Measurements from ENCODE around the gene CD200R1.

The CD200R1 gene

GRCh38 chr3:112894258-112894657 lies 80.6 kb downstream of the CD200R1 start:
- no peaks in the 10 kb centered on the region for H3K4me1 Mint-ChIP-seq
- CTCF ChIA-PET, result no interaction called here
- no peaks in the 10 kb centered on the region for H3K9me3 Mint-ChIP-seq
- H3K27me3 Mint-ChIP-seq, result no peaks in the 10 kb centered on the region
- no peak overlapping the region for H3K4me3 Mint-ChIP-seq
- no peak overlapping the region for H3K27ac Mint-ChIP-seq
- no peak for DNase-seq
- no peaks in the 10 kb centered on the region for H3K36me3 Mint-ChIP-seq

- no peaks in the 10 kb centered on the region for H3K4me1 Mint-ChIP-seq
- peaks cover 7% of the 10 kb centered on the region for H3K27me3 Mint-ChIP-seq
- H3K36me3 Mint-ChIP-seq, result no peaks in the 10 kb centered on the region
- DNase-seq, result no peak
- H3K27ac Mint-ChIP-seq, result no peak overlapping the region
- CTCF ChIA-PET, result no interaction called here
- H3K4me3 Mint-ChIP-seq, result no peak overlapping the region
- H3K9me3 Mint-ChIP-seq, result no peaks in the 10 kb centered on the region
Observed at GRCh38 chr3:112889357-112889756, 85.5 kb downstream of the CD200R1 start.

GRCh38 chr3:112888381-112889085 lies 86.4 kb downstream of the CD200R1 start:
- Mint-ChIP-seq H3K4me1 (no peaks in the 10 kb centered on the region), H3K9me3 (no peaks in the 10 kb centered on the region), H3K27ac (no peak overlapping the region), H3K36me3 (no peaks in the 10 kb centered on the region), H3K27me3 (peaks cover 7% of the 10 kb centered on the region), H3K4me3 (no peak overlapping the region)
- CTCF ChIA-PET, result no interaction called here
- DNase-seq, result no peak

- no peak for DNase-seq
- H3K27me3 Mint-ChIP-seq, result peaks cover 7% of the 10 kb centered on the region
- no peaks in the 10 kb centered on the region for H3K4me1 Mint-ChIP-seq
- H3K9me3 Mint-ChIP-seq, result no peaks in the 10 kb centered on the region
- H3K27ac Mint-ChIP-seq, result no peak overlapping the region
- CTCF ChIA-PET, result no interaction called here
- H3K4me3 Mint-ChIP-seq, result no peak overlapping the region
- no peaks in the 10 kb centered on the region for H3K36me3 Mint-ChIP-seq
Observed at GRCh38 chr3:112884678-112885290, 90.1 kb downstream of the CD200R1 start.

- H3K9me3 Mint-ChIP-seq, result no peaks in the 10 kb centered on the region
- DNase-seq, result no peak
- peaks cover 7% of the 10 kb centered on the region for H3K27me3 Mint-ChIP-seq
- CTCF ChIA-PET, result no interaction called here
- no peak overlapping the region for H3K27ac Mint-ChIP-seq
- H3K4me3 Mint-ChIP-seq, result no peak overlapping the region
- no peaks in the 10 kb centered on the region for H3K4me1 Mint-ChIP-seq
- H3K36me3 Mint-ChIP-seq, result no peaks in the 10 kb centered on the region
Observed at GRCh38 chr3:112881891-112882290, 93.0 kb downstream of the CD200R1 start.

- no peak for DNase-seq
- CTCF ChIA-PET, result no interaction called here
- Mint-ChIP-seq H3K36me3 (no peaks in the 10 kb centered on the region), H3K4me3 (no peak overlapping the region), H3K27me3 (no peaks in the 10 kb centered on the region), H3K4me1 (no peaks in the 10 kb centered on the region), H3K9me3 (peaks cover 5% of the 10 kb centered on the region), H3K27ac (no peak overlapping the region)
Observed at GRCh38 chr3:112875561-112875960, 99.3 kb downstream of the CD200R1 start.

- H3K27ac Mint-ChIP-seq, result no peak overlapping the region
- no peak for DNase-seq
- no peaks in the 10 kb centered on the region for H3K4me1 Mint-ChIP-seq
- CTCF ChIA-PET, result no interaction called here
- H3K9me3 Mint-ChIP-seq, result peaks cover 14% of the 10 kb centered on the region
- peaks cover 4% of the 10 kb centered on the region for H3K36me3 Mint-ChIP-seq
- no peaks in the 10 kb centered on the region for H3K27me3 Mint-ChIP-seq
- no peak overlapping the region for H3K4me3 Mint-ChIP-seq
Observed at GRCh38 chr3:112874725-112875124, 100.2 kb downstream of the CD200R1 start.

- H3K27ac Mint-ChIP-seq, result no peak overlapping the region
- H3K36me3 Mint-ChIP-seq, result peaks cover 4% of the 10 kb centered on the region
- H3K4me3 Mint-ChIP-seq, result no peak overlapping the region
- peaks cover 17% of the 10 kb centered on the region for H3K9me3 Mint-ChIP-seq
- DNase-seq, result no peak
- H3K4me1 Mint-ChIP-seq, result no peaks in the 10 kb centered on the region
- H3K27me3 Mint-ChIP-seq, result no peaks in the 10 kb centered on the region
- CTCF ChIA-PET, result no interaction called here
Observed at GRCh38 chr3:112873632-112874031, 101.3 kb downstream of the CD200R1 start.

GRCh38 chr3:112871735-112872134 lies 103.2 kb downstream of the CD200R1 start:
- Mint-ChIP-seq H3K27ac (no peak overlapping the region), H3K4me1 (no peaks in the 10 kb centered on the region)
- CTCF ChIA-PET, result no interaction called here

More at GRCh38 chr3:112871735-112872134, 103.2 kb downstream of the CD200R1 start:
- Mint-ChIP-seq H3K27me3 (no peaks in the 10 kb centered on the region), H3K9me3 (peaks cover 18% of the 10 kb centered on the region), H3K36me3 (peaks cover 4% of the 10 kb centered on the region), H3K4me3 (no peak overlapping the region)
- no peak for DNase-seq
